GM18867 (cell line): ENCODE results near the gene C12orf75.
"Not testable (repeated sequence)": the region's sequence is repeated elsewhere in the genome, so short reads cannot be mapped to it uniquely, and the experiment has no call there.

Source experiments
- ATAC-seq: cut with Tn5 transposase; IDR thresholded peaks from one replicate; pipeline ENCODE4 v1.9.1; 2021; ENCODE audit warnings: mild to moderate bottlenecking, moderate library complexity; ENCODE audit not compliant: unreplicated experiment

The C12orf75 gene

GRCh38 chr12:105309384-105309783 is 21.1 kb upstream of the C12orf75 start:
- not testable (repeated sequence) for ATAC-seq

- not testable (repeated sequence) for ATAC-seq
Measured at GRCh38 chr12:105310476-105311085, 19.9 kb upstream of the C12orf75 start.

- not testable (repeated sequence) for ATAC-seq
Measured at GRCh38 chr12:105311936-105312335, 18.6 kb upstream of the C12orf75 start.

GRCh38 chr12:105313755-105314154 is 16.7 kb upstream of the C12orf75 start:
- not testable (repeated sequence) for ATAC-seq

- no peak for ATAC-seq
Measured at GRCh38 chr12:105315130-105315529, 15.4 kb upstream of the C12orf75 start.

GRCh38 chr12:105315726-105316125 is 14.8 kb upstream of the C12orf75 start:
- ATAC-seq, result no peak

GRCh38 chr12:105316931-105317852 is 13.3 kb upstream of the C12orf75 start:
- no peak for ATAC-seq

GRCh38 chr12:105317942-105318621 is 12.4 kb upstream of the C12orf75 start:
- ATAC-seq, result no peak

GRCh38 chr12:105318651-105319483 is 11.6 kb upstream of the C12orf75 start:
- no peak for ATAC-seq

GRCh38 chr12:105319691-105320209 is 10.7 kb upstream of the C12orf75 start:
- ATAC-seq, result no peak

GRCh38 chr12:105321125-105321524 is 9.4 kb upstream of the C12orf75 start:
- peak; percentile 50 for ATAC-seq

- no peak for ATAC-seq
Measured at GRCh38 chr12:105322070-105322469, 8.4 kb upstream of the C12orf75 start.

- ATAC-seq, result no peak
Measured at GRCh38 chr12:105324704-105325103, 5.8 kb upstream of the C12orf75 start.

- no peak for ATAC-seq
Measured at GRCh38 chr12:105325117-105325516, 5.4 kb upstream of the C12orf75 start.

GRCh38 chr12:105329926-105330282 is 587 bp upstream of the C12orf75 start:
- peak; percentile 1 for ATAC-seq

GRCh38 chr12:105330931-105331804 is 677 bp downstream of the C12orf75 start:
- peak; percentile 15 for ATAC-seq

- ATAC-seq, result no peak
Measured at GRCh38 chr12:105331805-105332251, 1.3 kb downstream of the C12orf75 start.

- not testable (repeated sequence) for ATAC-seq
Measured at GRCh38 chr12:105332286-105332685, 1.8 kb downstream of the C12orf75 start.

GRCh38 chr12:105332925-105333324 is 2.4 kb downstream of the C12orf75 start:
- ATAC-seq, result no peak
